Loucy (cell line): ENCODE results near the gene RIMS1.

Experiments used
- CTCF ChIP-seq: fragments of 200-600 bp; sonication (generic); conservative IDR thresholded peaks from 2 replicates; pipeline ENCODE4 v1.5.1; 2014; ENCODE audit warnings: mild to moderate bottlenecking, antibody characterized with exemption, low read length
- EZH2phosphoT487 ChIP-seq: fragments of 200-600 bp; IDR thresholded peaks from 2 replicates; pipeline ENCODE4 v1.6.1; 2018; ENCODE audit warnings: antibody characterized with exemption, mild to moderate bottlenecking, moderate library complexity, borderline replicate concordance

GRCh38 chr6:72031471-72031870 is 145.1 kb downstream of the RIMS1 start:
- TF ChIP-seq CTCF (no peak), EZH2phosphoT487 (no peak)
